Lower lobe of right lung (tissue), 2 donors: ENCODE results near the gene PRDM10. TPM values are rescaled to one million over a fixed set of nuclear protein-coding genes. Genes with fewer than 3 reads are reported as not detected.

ENCODE experiments used
- ATAC-seq, 2 donors: fragments of 200-7000 bp; cut with Tn5 transposase; one replicate each; pipeline ENCODE4 v1.9.1; 2020 to 2022; ENCODE audit warnings: mild to moderate bottlenecking in 2 of 2, moderate library complexity in 2 of 2
- DNase-seq: peaks from one replicate; pipeline ENCODE4 v3.0.0-alpha.2; 2020
- H3K27ac ChIP-seq: fragments of 200-600 bp; one replicate; pipeline ENCODE4 v1.8.0; 2022
- H3K27me3 ChIP-seq: fragments of 200-600 bp; one replicate; pipeline ENCODE4 v1.8.0; 2022; ENCODE audit warnings: low read depth
- H3K36me3 ChIP-seq: fragments of 200-600 bp; one replicate; pipeline ENCODE4 v1.8.0; 2022; ENCODE audit warnings: mild to moderate bottlenecking
- H3K4me1 ChIP-seq: fragments of 200-600 bp; one replicate; pipeline ENCODE4 v1.8.0; 2022
- H3K4me3 ChIP-seq: fragments of 200-600 bp; one replicate; pipeline ENCODE4 v1.8.0; 2022; ENCODE audit warnings: mild to moderate bottlenecking
- H3K9me3 ChIP-seq: fragments of 200-600 bp; one replicate; pipeline ENCODE4 v1.8.0; 2022
- CTCF ChIP-seq: fragments of 200-600 bp; IDR thresholded peaks from one replicate; pipeline ENCODE4 v1.8.0; 2022; ENCODE audit warnings: antibody characterized with exemption, mild to moderate bottlenecking
- intact Hi-C: fragments of 100-400 bp; cut with DNase I; formaldehyde crosslinking; loops from one replicate; pipeline ENCODE4 v1.11.0; 2022
- total RNA-seq: library from RNA; stranded (reverse); fragmentation: NEBNext Ultra II Directional; extraction: Animal tissue kit (Norgen Biotek cat#: 25700); gene quantifications from one replicate; pipeline ENCODE4 v1.2.1, GENCODE V29; 2021
- donor health status: DM: no; HTN: yes; CAD: no; lungs with severe emphysema.

The PRDM10 gene
- total RNA-seq, 1 donor from 2014 or later: 9.5 TPM

GRCh38 chr11:129943036-129943435, 59.6 kb downstream of the PRDM10 start:
- H3K27me3 ChIP-seq: no peaks in the 10 kb centered on the region
- H3K27ac ChIP-seq: no peak overlapping the region
- no peaks in the 10 kb centered on the region for H3K4me1 ChIP-seq
- no peaks in the 10 kb centered on the region for H3K9me3 ChIP-seq
- H3K36me3 ChIP-seq: peaks cover 22% of the 10 kb centered on the region
- ATAC-seq (peak in 1 of 2 donors; percentile 35), DNase-seq (no peak)
- intact Hi-C loops: no loop called here
- TF ChIP-seq CTCF: no peak
- H3K4me3 ChIP-seq: no peak overlapping the region

GRCh38 chr11:129939510-129939909, 63.1 kb downstream of the PRDM10 start:
- H3K9me3 ChIP-seq: no peaks in the 10 kb centered on the region
- ATAC-seq: no peak
- no peak for TF ChIP-seq CTCF
- DNase-seq: no peak
- H3K4me3 ChIP-seq: no peak overlapping the region
- peaks cover 11% of the 10 kb centered on the region for H3K36me3 ChIP-seq
- intact Hi-C loops: no loop called here
- no peaks in the 10 kb centered on the region for H3K4me1 ChIP-seq
- H3K27ac ChIP-seq: no peak overlapping the region
- no peaks in the 10 kb centered on the region for H3K27me3 ChIP-seq

- DNase-seq (no peak), ATAC-seq (peak in 1 of 2 donors; percentile 34)
- H3K36me3 ChIP-seq: peaks cover 19% of the 10 kb centered on the region
- no peaks in the 10 kb centered on the region for H3K9me3 ChIP-seq
- intact Hi-C loops: no loop called here
- no peaks in the 10 kb centered on the region for H3K27me3 ChIP-seq
- H3K4me1 ChIP-seq: no peaks in the 10 kb centered on the region
- H3K27ac ChIP-seq: no peak overlapping the region
- TF ChIP-seq CTCF: no peak
- H3K4me3 ChIP-seq: no peak overlapping the region
Observed at GRCh38 chr11:129938764-129939163, 63.9 kb downstream of the PRDM10 start.

- TF ChIP-seq CTCF: no peak
- Histone ChIP-seq H3K9me3 (no peaks in the 10 kb centered on the region), H3K36me3 (peaks cover 20% of the 10 kb centered on the region), H3K27me3 (no peaks in the 10 kb centered on the region), H3K4me3 (no peak overlapping the region), H3K4me1 (no peaks in the 10 kb centered on the region), H3K27ac (no peak overlapping the region)
- DNase-seq (no peak), ATAC-seq (no peak)
- intact Hi-C loops: no loop called here
Observed at GRCh38 chr11:129937592-129938238, 64.9 kb downstream of the PRDM10 start.

GRCh38 chr11:129935723-129936122, 66.9 kb downstream of the PRDM10 start:
- Histone ChIP-seq H3K9me3 (no peaks in the 10 kb centered on the region), H3K27me3 (no peaks in the 10 kb centered on the region), H3K36me3 (peaks cover 23% of the 10 kb centered on the region), H3K4me1 (peaks cover 2% of the 10 kb centered on the region), H3K4me3 (no peak overlapping the region), H3K27ac (no peak overlapping the region)
- intact Hi-C loops: no loop called here
- ATAC-seq: no peak
- DNase-seq: no peak
- TF ChIP-seq CTCF: no peak
